Fibroblast of skin of left biceps (primary cell): Measurements from ENCODE around the gene THRB.

Experiments
- DNase-seq, 2 experiments: peaks; one replicate each; pipeline ENCODE4 v3.0.0-alpha.2; 2013; ENCODE audit warnings: low read depth in 2 of 2

The THRB gene

DNA sequence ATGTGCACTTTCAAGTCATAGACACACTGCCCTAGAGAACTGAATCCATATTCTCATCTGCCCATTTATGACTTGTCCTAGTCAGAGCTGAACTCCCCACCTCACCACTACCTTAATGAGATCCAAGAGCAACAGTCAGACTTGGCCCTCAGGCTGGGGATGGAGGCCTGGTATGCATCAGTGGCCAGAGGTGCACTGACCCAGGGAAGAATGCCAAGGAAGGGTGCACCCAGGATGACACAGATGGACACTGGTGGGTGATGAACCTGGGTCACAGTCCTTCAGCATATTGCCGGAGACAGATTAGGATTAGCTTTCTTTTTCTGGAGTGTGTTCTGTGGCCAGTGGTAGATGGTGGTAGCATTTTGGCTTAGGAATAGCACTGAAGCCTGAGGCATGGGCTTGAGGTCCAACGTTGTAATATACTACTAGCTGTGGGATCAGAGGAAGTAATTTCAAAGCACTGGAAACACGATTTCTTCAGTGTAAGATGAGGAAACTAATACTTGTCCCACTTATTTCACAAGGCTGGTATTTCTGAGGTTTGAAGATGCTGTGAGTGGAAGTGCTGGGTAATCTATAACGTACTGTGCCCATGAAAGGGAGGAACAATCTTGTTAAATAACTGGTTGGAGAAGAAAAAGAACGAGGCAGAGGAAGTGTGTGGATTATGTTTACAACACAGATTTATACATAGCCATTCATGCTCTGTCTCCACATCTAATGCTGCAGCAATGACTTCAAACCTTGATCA lies 265.0 kb downstream of the THRB start:
- DNase-seq: no peak

- DNase-seq: no peak
Observed at GRCh38 chr3:24227635-24228034, 267.0 kb downstream of the THRB start.

DNA sequence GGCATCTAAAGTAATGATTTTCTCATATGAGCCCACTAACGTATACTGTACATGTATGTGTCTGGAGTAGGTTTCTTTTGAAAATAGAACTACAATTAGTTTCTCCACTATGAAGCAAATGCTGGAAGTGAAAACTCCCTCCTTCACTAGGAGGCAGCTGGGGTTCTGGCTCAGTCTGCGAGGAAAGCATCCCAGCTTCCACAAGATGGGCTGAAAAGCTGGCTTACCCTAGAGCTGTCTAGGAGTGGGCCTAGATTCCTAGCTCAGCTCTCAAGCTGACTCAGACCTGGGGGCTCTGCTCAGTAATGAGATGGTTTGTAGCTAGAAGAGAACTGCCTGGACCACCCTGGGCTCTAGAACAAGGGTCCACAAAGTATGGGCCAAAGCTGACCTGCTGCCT lies 268.3 kb downstream of the THRB start:
- no peak for DNase-seq

- DNase-seq: no peak
Observed at GRCh38 chr3:24225385-24225950, 269.2 kb downstream of the THRB start.

- DNase-seq: no peak
Observed at GRCh38 chr3:24224666-24225384, 269.8 kb downstream of the THRB start.

DNA sequence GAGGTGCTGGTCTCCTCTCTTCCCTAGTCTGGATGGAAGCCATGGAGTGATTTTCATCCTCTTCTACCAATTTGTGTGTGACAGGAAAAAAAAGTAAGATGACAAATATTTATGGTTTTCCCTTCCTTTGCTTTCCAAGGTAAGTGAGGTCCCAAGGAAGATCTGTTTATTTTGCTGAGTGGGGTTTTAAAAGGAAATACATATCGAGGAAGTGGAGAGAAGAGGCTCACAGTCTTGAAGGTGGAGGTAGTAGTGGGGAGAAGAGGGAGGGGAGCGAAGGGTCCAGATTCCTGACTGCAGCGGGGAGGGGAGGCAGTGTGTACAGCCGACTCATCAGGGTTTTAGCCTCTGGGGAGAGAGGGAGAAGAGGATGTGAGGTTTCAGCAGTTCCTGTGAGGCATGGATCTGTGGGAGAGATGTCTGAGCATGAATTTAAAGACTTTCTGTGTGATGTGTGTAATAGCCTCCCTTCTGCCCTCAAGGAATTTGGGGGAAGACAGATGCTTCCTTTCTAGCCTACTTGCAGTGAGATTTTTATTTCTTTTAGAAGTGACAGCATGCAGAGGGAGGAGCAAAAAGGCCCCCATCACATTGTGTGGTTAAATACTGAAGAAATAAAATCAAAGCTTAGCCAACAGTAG lies 272.4 kb downstream of the THRB start:
- DNase-seq: peak in 1 of 2 experiments; percentile 16

DNA sequence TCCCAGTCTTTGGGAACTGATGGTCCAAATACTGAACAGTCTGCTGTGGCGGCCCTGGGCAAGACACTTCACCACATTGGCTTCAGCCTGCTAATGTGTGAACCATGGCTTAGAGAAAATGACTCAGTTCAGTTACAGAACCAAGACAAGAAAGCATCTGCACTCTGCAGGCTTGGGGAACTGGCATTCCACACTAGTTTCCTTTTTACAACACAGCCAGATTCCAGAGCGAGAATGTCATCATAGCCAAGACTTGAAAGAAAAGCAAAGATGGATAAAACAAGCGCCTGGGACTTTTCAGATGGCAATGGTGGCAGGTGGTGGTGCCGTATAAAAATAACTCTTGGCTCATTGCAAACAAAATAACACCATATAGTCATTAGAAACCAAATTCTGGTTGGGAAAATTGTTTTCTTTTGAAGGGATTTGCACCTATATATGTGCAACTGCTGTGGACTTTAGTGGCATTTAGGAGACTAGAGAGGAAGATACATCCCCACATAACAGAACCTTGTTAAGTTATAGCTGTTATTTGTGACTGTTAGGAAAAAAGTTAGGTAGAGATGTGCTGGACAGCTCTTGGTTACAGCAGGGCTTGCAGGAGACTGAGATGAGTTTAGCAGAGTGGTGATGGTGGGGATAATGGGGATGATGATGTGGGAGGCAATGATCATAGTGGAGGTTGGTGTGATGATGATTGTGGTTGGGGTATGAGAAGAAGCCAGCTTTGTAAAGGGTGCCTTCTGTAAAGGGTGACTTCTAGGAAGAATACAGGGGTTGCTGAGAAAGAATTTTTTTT lies 273.6 kb downstream of the THRB start:
- peak; percentile 83 to 84 for DNase-seq

GRCh38 chr3:24215502-24215901 lies 279.1 kb downstream of the THRB start:
- DNase-seq: no peak

GRCh38 chr3:24211381-24211780 lies 283.3 kb downstream of the THRB start:
- DNase-seq: no peak

DNA sequence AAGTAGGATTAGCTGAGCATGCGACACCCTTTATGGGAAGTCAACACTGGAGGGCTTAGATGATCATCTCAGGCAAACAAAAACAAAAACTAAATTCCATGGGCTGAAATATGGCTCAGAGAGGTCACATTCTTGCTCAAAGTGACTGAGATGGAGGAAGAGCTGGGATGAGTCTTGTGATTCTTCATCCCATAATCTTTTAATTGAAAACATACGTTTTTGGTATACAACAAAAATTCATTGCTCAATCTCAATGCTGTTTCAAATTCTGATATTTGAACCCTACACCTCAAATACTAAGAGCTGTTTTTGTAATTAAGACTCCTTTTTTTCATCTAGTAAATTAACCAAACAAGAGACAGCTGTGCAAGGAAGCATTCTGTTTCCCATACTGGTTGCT lies 292.6 kb downstream of the THRB start:
- peak in 1 of 2 experiments; percentile 29 for DNase-seq

GRCh38 chr3:24201301-24201700 lies 293.3 kb downstream of the THRB start:
- DNase-seq: no peak

- DNase-seq: peak in 1 of 2 experiments; percentile 28
Observed at GRCh38 chr3:24199775-24200247, 294.8 kb downstream of the THRB start.

DNA sequence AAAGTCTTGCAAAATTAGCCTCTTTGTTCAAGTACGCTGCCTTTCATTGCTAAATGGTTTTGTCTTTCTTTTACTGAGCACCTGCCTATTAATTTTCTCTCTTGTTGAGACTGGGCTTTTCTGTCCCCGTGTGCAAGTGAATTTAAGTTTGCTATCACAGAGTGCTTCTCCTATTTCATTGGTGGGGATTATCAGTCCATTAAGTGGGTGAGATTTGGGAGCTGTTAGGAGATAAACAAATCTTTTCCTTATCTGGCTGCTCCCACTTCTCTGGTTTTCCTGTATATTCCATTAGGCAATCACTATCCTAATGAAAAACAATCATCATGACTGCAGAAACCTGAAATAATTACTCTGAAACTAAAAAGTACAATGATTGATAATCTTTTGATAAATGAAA lies 295.4 kb downstream of the THRB start:
- no peak for DNase-seq

GRCh38 chr3:24198728-24199127 lies 295.9 kb downstream of the THRB start:
- no peak for DNase-seq

DNA sequence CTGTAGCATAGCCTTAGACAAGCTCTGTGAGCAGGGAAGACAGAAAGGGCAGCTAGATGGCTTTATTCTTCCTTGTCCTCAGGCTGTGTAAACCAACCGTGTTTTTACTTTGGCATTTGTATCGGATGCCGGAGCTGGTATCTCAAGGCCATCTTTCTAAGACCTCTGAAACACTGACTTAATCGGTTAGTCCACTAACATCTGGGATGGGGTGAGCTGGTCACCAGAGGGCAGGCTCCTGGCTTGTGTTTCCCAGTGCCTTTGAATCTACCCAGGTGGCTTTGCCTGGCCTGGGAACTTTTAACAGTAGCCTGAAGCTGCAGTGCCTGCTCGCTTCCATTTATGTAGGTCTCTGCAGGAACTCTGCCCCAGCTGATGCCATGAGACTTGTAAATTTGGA lies 296.8 kb downstream of the THRB start:
- no peak for DNase-seq

DNA sequence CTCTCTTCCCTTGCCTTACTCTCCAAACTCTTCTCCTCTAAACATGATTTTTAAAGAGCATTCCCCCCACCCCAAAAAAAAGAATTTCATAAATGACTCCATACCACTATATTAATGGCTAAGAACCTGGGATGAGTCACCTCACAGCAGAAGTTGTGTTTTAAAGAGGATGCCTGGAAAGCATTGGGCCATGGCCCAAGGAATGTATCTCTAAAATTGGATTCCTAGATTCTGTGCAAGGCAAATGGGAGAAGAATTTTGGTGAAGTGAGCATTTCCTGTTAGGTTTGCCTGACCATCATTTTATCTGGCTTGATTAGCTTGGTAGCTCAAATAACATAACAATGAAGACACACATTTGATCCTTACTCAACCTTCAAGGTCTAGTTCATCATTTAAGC lies 298.1 kb downstream of the THRB start:
- peak; percentile 69 to 76 for DNase-seq

- no peak for DNase-seq
Observed at GRCh38 chr3:24195504-24196230, 299.0 kb downstream of the THRB start.

DNA sequence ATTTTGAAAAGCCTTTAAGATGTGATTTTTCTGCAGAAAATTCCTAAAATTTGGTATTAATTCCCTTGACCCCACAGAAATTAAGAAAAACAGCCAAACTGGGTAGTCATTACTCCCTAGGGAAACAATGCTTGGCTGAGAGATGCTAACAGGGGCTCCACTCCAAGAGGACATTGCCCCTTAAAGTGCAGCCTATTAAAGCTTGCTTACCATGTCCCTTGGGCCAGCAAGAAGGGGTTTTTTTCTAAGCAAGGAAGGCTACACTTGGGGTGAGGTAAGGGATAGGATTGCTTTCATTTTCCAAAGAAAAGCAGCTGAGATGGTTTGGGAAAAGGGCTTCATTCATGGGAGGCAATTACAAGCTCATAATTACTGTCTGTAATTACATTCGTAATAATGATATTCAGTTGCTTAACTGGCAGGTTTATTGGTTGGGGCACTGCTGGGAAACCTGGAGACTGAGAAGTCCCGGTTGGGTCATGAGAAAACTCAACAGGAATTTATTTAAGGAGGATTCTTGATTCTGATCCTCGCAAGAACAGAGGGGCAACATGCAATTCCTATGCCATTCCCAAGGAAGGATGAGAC lies 302.1 kb downstream of the THRB start:
- no peak for DNase-seq

- DNase-seq: no peak
Observed at GRCh38 chr3:24191801-24192403, 302.7 kb downstream of the THRB start.

DNA sequence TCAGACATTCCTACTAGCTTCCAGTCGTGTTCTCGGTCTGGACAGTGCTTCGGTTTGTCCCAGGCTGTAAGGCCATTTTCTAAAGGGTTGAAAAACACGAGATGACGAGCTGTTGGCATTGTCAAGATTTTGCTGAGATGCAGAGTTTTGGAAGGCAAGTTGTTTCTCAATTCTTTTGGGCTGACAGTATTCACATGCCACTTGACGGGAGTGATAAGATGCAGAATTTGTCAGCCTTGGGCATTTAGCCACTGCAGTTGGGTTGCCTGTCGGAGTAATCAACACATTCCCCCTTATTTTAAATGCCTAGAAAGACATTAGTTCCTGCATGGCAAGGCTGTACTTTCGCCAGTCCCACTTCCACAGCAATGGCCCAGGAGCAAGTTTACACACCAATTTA lies 304.4 kb downstream of the THRB start:
- no peak for DNase-seq
